HG03159 (cell line): Measurements from ENCODE around the gene PUS1.

Experiments
- ATAC-seq: cut with Tn5 transposase; IDR thresholded peaks from one replicate; pipeline ENCODE4 v1.9.1; 2021; ENCODE audit warnings: mild to moderate bottlenecking, moderate library complexity; ENCODE audit not compliant: unreplicated experiment

PUS1 gene

GRCh38 chr12:131989021-131989420 is 59.9 kb downstream of the PUS1 start:
- ATAC-seq: no peak

GRCh38 chr12:131990066-131990979 is 61.2 kb downstream of the PUS1 start:
- no peak for ATAC-seq

GRCh38 chr12:131990980-131991305 is 61.9 kb downstream of the PUS1 start:
- no peak for ATAC-seq

DNA sequence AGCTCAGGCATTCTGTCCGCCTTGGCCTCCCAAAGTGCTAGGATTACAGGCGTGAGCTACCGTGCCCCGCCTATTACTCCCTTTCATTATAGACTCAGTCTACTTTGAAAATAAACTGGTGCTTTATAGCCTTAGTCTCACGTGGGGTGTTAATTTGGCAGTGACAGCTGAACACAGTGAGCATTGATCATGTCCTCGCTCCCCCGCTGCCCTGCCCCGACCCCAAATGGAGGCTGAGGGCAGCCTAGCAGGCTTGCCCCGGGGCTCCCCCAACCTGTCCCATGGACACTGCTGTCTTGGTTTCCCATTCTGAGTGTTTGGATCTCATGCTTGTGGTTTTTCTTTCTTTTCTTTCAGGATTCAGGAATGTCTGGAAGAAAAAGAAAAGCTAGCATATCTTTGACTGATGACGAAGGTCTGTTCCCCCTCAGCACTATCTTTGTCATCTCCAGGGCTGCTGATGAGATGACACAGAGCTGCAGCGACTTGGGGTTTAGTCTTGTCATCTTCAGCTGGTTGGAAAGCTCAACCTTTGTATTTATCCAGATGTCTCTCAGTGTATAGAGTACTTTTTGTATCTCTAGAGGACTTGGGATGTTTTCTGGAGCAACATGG is 62.8 kb downstream of the PUS1 start:
- ATAC-seq: no peak

DNA sequence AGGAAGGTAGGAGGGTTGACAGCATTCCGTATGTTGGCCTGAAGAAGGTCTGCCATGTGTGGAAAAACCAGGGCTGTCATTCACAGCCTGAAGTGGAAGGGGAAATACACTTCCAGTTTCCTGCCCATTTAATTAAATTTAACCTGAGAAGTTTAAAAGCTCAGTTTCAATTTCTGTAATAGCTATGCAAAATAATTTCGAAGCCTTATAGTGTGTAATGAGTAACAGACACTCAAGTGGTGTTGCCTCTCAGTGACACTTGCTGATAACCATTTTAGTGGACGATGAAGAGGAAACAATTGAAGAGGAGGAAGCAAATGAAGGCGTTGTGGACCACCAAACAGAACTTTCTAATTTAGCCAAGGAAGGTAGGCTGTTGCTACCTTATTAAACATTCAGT is 65.5 kb downstream of the PUS1 start:
- peak; percentile 82 for ATAC-seq
